SK-N-SH treated with all-trans-retinoic acid at 6 μM for 48 hours (cell line): ENCODE measurements around the gene TTBK2.

Source experiments
- ARNTL ChIP-seq: fragments of 450-650 bp; formaldehyde crosslinking; IDR thresholded peaks from 2 replicates; pipeline ENCODE4 v1.5.0; 2020; ENCODE audit warnings: low read depth, mild to moderate bottlenecking, moderate library complexity, borderline replicate concordance
- CREB5 ChIP-seq: fragments of 250-450 bp; sonication (Bioruptor Pico); IDR thresholded peaks from 2 replicates; pipeline ENCODE4 v1.5.1; 2020; ENCODE audit warnings: low read depth, mild to moderate bottlenecking, moderate library complexity
- CSDC2 ChIP-seq: fragments of 250-450 bp; sonication (Bioruptor Pico); IDR thresholded peaks from 2 replicates; pipeline ENCODE4 v1.5.0; 2020; ENCODE audit warnings: mild to moderate bottlenecking, moderate library complexity
- CSRNP3 ChIP-seq: fragments of 250-450 bp; sonication (Bioruptor Pico); IDR thresholded peaks from 2 replicates; pipeline ENCODE4 v1.5.1; 2021; ENCODE audit warnings: mild to moderate bottlenecking, moderate library complexity
- PATZ1 ChIP-seq: fragments of 250-450 bp; sonication (Bioruptor Pico); IDR thresholded peaks from 2 replicates; pipeline ENCODE4 v1.8.0; 2020; ENCODE audit warnings: mild to moderate bottlenecking, moderate library complexity, borderline replicate concordance
- RARB ChIP-seq: fragments of 250-450 bp; sonication (Bioruptor Pico); IDR thresholded peaks from 2 replicates; pipeline ENCODE4 v1.8.0; 2021; ENCODE audit warnings: mild to moderate bottlenecking, moderate library complexity
- TOX ChIP-seq: fragments of 250-450 bp; sonication (Bioruptor Pico); IDR thresholded peaks from 2 replicates; pipeline ENCODE4 v1.8.0; 2021; ENCODE audit warnings: mild to moderate bottlenecking, moderate library complexity, borderline replicate concordance
- TSHZ2 ChIP-seq: fragments of 250-450 bp; sonication (Bioruptor Pico); IDR thresholded peaks from 2 replicates; pipeline ENCODE4 v1.5.0; 2020; ENCODE audit warnings: mild to moderate bottlenecking, moderate library complexity
- ZC3H10 ChIP-seq: fragments of 250-450 bp; sonication (Bioruptor Pico); IDR thresholded peaks from 2 replicates; pipeline ENCODE4 v1.5.1; 2021; ENCODE audit warnings: mild to moderate bottlenecking, moderate library complexity
- ZFP3 ChIP-seq: fragments of 250-450 bp; sonication (Bioruptor Pico); IDR thresholded peaks from 2 replicates; pipeline ENCODE4 v1.5.0; 2020; ENCODE audit warnings: mild to moderate bottlenecking, moderate library complexity
- ZNF8 ChIP-seq: fragments of 450-650 bp; formaldehyde crosslinking; IDR thresholded peaks from 2 replicates; pipeline ENCODE4 v1.5.0; 2020; ENCODE audit warnings: mild to moderate bottlenecking, moderate library complexity
- TF ChIP-seq, protein P1 (sequence below): fragments of 250-450 bp; sonication (Bioruptor Pico); IDR thresholded peaks from 2 replicates; pipeline ENCODE4 v1.8.0; 2021; ENCODE audit warnings: low read depth, mild to moderate bottlenecking, moderate library complexity, borderline replicate concordance

DNA sequence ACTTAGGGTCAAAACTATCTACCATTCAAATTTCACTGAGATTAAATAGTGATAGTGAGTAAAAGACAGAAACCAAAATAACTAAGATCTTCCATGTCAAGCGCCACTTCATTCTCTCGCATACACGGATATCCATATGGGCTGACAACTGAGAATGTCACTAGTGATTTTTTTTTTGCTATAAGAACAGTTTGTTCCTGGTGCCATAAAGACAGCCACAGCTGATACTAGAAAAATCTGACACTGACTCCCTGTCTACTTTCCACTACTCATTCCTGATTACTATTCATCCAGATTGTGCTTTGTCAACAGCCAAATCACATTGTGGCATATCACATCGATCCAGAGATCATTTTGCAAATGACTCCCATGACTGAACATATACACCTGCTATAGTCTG, 137.9 kb downstream of the TTBK2 start:
- no peak for TF ChIP-seq RARB (CRISPR knock-in tag)
- TF ChIP-seq, protein P1, sequence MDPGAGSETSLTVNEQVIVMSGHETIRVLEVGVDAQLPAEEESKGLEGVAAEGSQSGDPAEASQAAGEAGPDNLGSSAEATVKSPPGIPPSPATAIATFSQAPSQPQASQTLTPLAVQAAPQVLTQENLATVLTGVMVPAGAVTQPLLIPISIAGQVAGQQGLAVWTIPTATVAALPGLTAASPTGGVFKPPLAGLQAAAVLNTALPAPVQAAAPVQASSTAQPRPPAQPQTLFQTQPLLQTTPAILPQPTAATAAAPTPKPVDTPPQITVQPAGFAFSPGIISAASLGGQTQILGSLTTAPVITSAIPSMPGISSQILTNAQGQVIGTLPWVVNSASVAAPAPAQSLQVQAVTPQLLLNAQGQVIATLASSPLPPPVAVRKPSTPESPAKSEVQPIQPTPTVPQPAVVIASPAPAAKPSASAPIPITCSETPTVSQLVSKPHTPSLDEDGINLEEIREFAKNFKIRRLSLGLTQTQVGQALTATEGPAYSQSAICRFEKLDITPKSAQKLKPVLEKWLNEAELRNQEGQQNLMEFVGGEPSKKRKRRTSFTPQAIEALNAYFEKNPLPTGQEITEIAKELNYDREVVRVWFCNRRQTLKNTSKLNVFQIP (CRISPR knock-in tag) = no peak
- TF ChIP-seq CSDC2 (CRISPR knock-in tag) = no peak
- no peak for TF ChIP-seq PATZ1 (CRISPR knock-in tag)
- no peak for TF ChIP-seq CSRNP3
- TF ChIP-seq TSHZ2 = no peak
- no peak for TF ChIP-seq ZC3H10 (CRISPR knock-in tag)
- TF ChIP-seq ARNTL = no peak
- no peak for TF ChIP-seq TOX (CRISPR knock-in tag)
- no peak for TF ChIP-seq CREB5 (CRISPR knock-in tag)
- TF ChIP-seq ZFP3 (CRISPR knock-in tag) = no peak
- no peak for TF ChIP-seq ZNF8 (CRISPR knock-in tag)
